K562 (cell line): Measurements from ENCODE around the gene KLHL29. TPM values are rescaled to one million over a fixed set of nuclear protein-coding genes. Genes with fewer than 3 reads are reported as not detected.

Experiments
- ATAC-seq: fragments of 200-7000 bp; cut with Tn5 transposase; 3 replicates; pipeline ENCODE4 v1.9.1; 2020; ENCODE audit warnings: moderate library complexity
- BruUV-seq: library from RNA; stranded (reverse); fragments of 400-500 nt; replicated peaks from 2 replicates; lab custom pipeline; 2021; lab: Mats Ljungman, UMichigan
- CTCF ChIA-PET: fragments of 300-600 bp; formaldehyde crosslinking; extraction: SDS; loops from one replicate; lab custom pipeline; 2021; ENCODE audit warnings: low intra/inter-chr PET ratio; lab: Yijun Ruan, JAX
- POLR2A ChIA-PET: fragments of 300-600, 350-650 bp; sonication (Branson Sonifier 250); formaldehyde crosslinking; extraction: SDS; loops from one replicate; lab custom pipeline; 2021; ENCODE audit warnings: antibody characterized with exemption, inconsistent platforms; lab: Yijun Ruan, JAX
- DNase-seq, 4 experiments: peaks; one replicate each; pipeline versions ENCODE4 v3.0.0 to v3.0.0-alpha.2; 2011 to 2018; ENCODE audit warnings: low spot score in 3 of 4, mixed read lengths in 3 of 4; ENCODE audit errors: extremely low read depth in 1 of 4
- FAIRE-seq: peaks from 2 replicates; lab custom pipeline; 2011; peaks lifted over from hg19 to GRCh38; lab: Jason Lieb, UNC
- H2AFZ ChIP-seq: 2 replicates; pipeline ENCODE4 v1.6.0; 2011; ENCODE audit warnings: low read depth, low read length, control low read depth, inconsistent platforms
- H3K27ac ChIP-seq: fragments of 200-600 bp; 3 replicates; pipeline ENCODE4 v1.8.0; 2011; ENCODE audit warnings: low read depth, mild to moderate bottlenecking, control low read depth, inconsistent platforms, low read length, moderate library complexity, mixed read lengths; ENCODE audit errors: extremely low read depth
- H3K27me3 ChIP-seq, 2 experiments: fragments of 300-600 bp in 1 of 2; 2 replicates in 1 of 2; 3 replicates in 1 of 2; pipeline versions ENCODE4 v1.6.0 to v1.8.0; 2011; ENCODE audit warnings: inconsistent platforms in 2 of 2, low read length in 2 of 2, mild to moderate bottlenecking in 1 of 2, mixed read lengths in 1 of 2, moderate library complexity in 1 of 2; ENCODE audit not compliant: control insufficient read depth in 2 of 2, insufficient read depth in 2 of 2
- H3K36me3 ChIP-seq: fragments of 300-600 bp; 3 replicates; pipeline ENCODE4 v1.8.0; 2011; ENCODE audit warnings: mild to moderate bottlenecking, low read length, inconsistent platforms; ENCODE audit not compliant: control insufficient read depth, insufficient read depth
- H3K4me1 ChIP-seq, 2 experiments: fragments of 200-600 bp in 1 of 2; replicated peaks in 1 of 2; 2 replicates in 1 of 2; 3 replicates in 1 of 2; pipeline versions ENCODE4 v1.5.1 to v1.8.0; 2011; ENCODE audit warnings: inconsistent platforms in 2 of 2, low read length in 2 of 2, mild to moderate bottlenecking in 1 of 2, mixed read lengths in 1 of 2, moderate library complexity in 1 of 2; ENCODE audit not compliant: control insufficient read depth in 2 of 2, insufficient read depth in 2 of 2
- H3K4me2 ChIP-seq: 2 replicates; pipeline ENCODE4 v1.6.1; 2011; ENCODE audit warnings: low read length, control low read depth, inconsistent platforms, mixed read lengths; ENCODE audit not compliant: insufficient read depth
- H3K4me3 ChIP-seq: fragments of 200-600 bp; sonication (generic), shearing (Covaris generic); 2 replicates; pipeline ENCODE4 v1.5.1; 2016; ENCODE audit warnings: control low read depth, inconsistent platforms
- H3K79me2 ChIP-seq: fragments of 200-600 bp; 3 replicates; pipeline ENCODE4 v1.8.0; 2011; ENCODE audit warnings: low read length, inconsistent platforms; ENCODE audit not compliant: control insufficient read depth, insufficient read depth
- H3K9ac ChIP-seq, 2 experiments: 2 replicates each; pipeline versions ENCODE4 v1.6.0 to v1.6.1; 2011; ENCODE audit warnings: low read depth in 2 of 2, low read length in 2 of 2, control low read depth in 1 of 2, inconsistent platforms in 1 of 2, mild to moderate bottlenecking in 1 of 2, mixed read lengths in 1 of 2; ENCODE audit not compliant: insufficient read depth in 1 of 2
- H3K9me1 ChIP-seq: one replicate; pipeline ENCODE4 v1.6.0; 2011; ENCODE audit warnings: inconsistent platforms, mild to moderate bottlenecking, low read length, moderate library complexity; ENCODE audit not compliant: control insufficient read depth, insufficient read depth
- H3K9me3 ChIP-seq: replicated peaks from 2 replicates; pipeline ENCODE4 v1.5.1; 2011; ENCODE audit warnings: low read depth, low read length, inconsistent platforms; ENCODE audit not compliant: control insufficient read depth, insufficient read depth
- H4K20me1 ChIP-seq: replicated peaks from 2 replicates; pipeline ENCODE4 v1.6.1; 2011; ENCODE audit warnings: low read length, inconsistent platforms, mixed read lengths; ENCODE audit not compliant: control insufficient read depth, insufficient read depth
- GABPB1 ChIP-seq: sonication (generic); formaldehyde crosslinking; IDR thresholded peaks from 2 replicates; pipeline ENCODE4 v1.8.0; 2022; ENCODE audit warnings: mild to moderate bottlenecking, missing genetic modification reagents
- MED1 ChIP-seq: sonication (generic); formaldehyde crosslinking; IDR thresholded peaks from 2 replicates; pipeline ENCODE4 v1.8.1; 2023; ENCODE audit warnings: missing genetic modification reagents, borderline replicate concordance
- MXI1 ChIP-seq: IDR thresholded peaks from 2 replicates; pipeline ENCODE4 v1.6.1; 2011; ENCODE audit warnings: low read depth, mild to moderate bottlenecking, improper control_type of control experiment, low read length
- POLR2G ChIP-seq: fragments of 200-400 bp; formaldehyde crosslinking; IDR thresholded peaks from 2 replicates; pipeline ENCODE4 v1.6.1; 2017; ENCODE audit warnings: low read depth, mild to moderate bottlenecking, antibody characterized with exemption, low read length, moderate library complexity
- RERE ChIP-seq: sonication (generic); formaldehyde crosslinking; IDR thresholded peaks from 2 replicates; pipeline ENCODE4 v1.8.0; 2023; ENCODE audit warnings: missing genetic modification reagents, mild to moderate bottlenecking, borderline replicate concordance
- STAT6 ChIP-seq: sonication (generic); formaldehyde crosslinking; IDR thresholded peaks from 2 replicates; pipeline ENCODE4 v1.8.1; 2023; ENCODE audit warnings: mild to moderate bottlenecking, missing genetic modification reagents
- ZNF232 ChIP-seq: sonication (generic); formaldehyde crosslinking; IDR thresholded peaks from 2 replicates; pipeline ENCODE4 v1.8.0; 2022; ENCODE audit warnings: mild to moderate bottlenecking, missing genetic modification reagents
- WGBS: fragments of 100-300 bp; shearing (Covaris generic); methylation state at CpG from one replicate; pipeline ENCODE4 v1.1.6; 2016; ENCODE audit warnings: low coverage, mixed read lengths; ENCODE audit not compliant: insufficient coverage; ENCODE audit errors: missing lambda C conversion rate; 5-methylcytosine and 5-hydroxymethylcytosine counted together
- in situ Hi-C: fragments of 300-500 bp; cut with MboI; formaldehyde crosslinking; loops from 4 replicates; pipeline ENCODE4 v1.15.0; 2018; ENCODE audit warnings: inconsistent platforms, mixed read lengths
- intact Hi-C: fragments of 100-400 bp; cut with micrococcal nuclease; formaldehyde crosslinking; loops from 2 replicates; pipeline ENCODE4 v1.14.2; 2022
- polyA plus RNA-seq, 8 experiments: library from polyadenylated mRNA; depleted of rRNA in 4 of 8; stranded (reverse) in 5 of 8; unstranded in 3 of 8; fragments of >200 nt; fragmentation: Nextera tagmentation in 2 of 8; fragmentation: Illumina TruSeq in 1 of 8; extraction: Ambion mirVana in 2 of 8; extraction: Trizol in 1 of 8; gene quantifications; 2 replicates each; pipeline versions ENCODE4 v1.2.1 to v1.2.3, GENCODE V29; 2011 to 2014; ENCODE audit warnings: inconsistent platforms in 1 of 8, missing spikeins in 1 of 8
- total RNA-seq, 7 experiments: library from RNA; depleted of rRNA in 6 of 7; stranded (reverse); fragments of >200 nt in 6 of 7; fragmentation: Illumina TruSeq in 2 of 7; extraction: Trizol in 2 of 7; gene quantifications; 2 replicates each; pipeline versions ENCODE4 v1.2.1 to v1.2.3, GENCODE V29; 2011 to 2021; ENCODE audit warnings: low replicate concordance in 1 of 7

The KLHL29 gene
- total and polyA plus RNA-seq, 9 of the 15 experiments (the other 6 are each of a cell fraction or from before 2014, with no cell fraction given), result 0.03 to 0.31 (median 0.08) TPM; not detected in 1

DNA sequence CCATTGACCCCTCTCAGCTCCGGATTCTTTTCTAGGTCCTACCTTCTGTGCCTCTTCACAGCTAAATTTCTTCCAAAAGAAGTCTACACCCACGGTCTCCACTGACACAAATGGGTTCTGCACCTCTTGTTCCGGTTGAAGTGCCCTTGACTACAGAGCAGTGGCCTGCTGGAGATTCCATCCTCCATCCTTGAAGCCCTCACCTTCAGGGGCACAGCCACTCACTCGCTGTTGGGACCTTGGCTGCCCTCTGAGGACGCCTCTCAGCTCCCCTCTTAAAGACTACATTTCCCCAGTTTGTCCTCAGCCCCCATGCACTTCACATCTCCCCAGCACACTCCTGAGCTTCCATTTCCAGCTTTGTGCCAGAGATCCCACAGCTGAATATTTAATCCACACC is 315.6 kb downstream of the KLHL29 start (continued):
- TF ChIP-seq RERE (CRISPR knock-in tag) (no peak), MXI1 (no peak), GABPB1 (CRISPR knock-in tag) (no peak)

GRCh38 chr2:23703037-23703582 is 318.1 kb downstream of the KLHL29 start:
- FAIRE-seq (no peak), DNase-seq (no peak), ATAC-seq (no peak)
- ChIA-PET POLR2A (interaction anchor here (0.8 to 1.9 kb wide), 3 partner anchors 13 to 363 kb away, joined by 3 to 4 read pairs (median 4); no protein-coding TSS in a partner anchor), CTCF (no interaction called here)
- BruUV-seq, result no TSS peak
- Histone ChIP-seq H3K4me2 (no peak overlapping the region), H3K36me3 (no peaks in the 10 kb centered on the region), H3K9me3 (no peaks in the 10 kb centered on the region), H4K20me1 (no peaks in the 10 kb centered on the region), H3K4me3 (no peak overlapping the region), H3K27ac (no peak overlapping the region), H2AFZ (no peak overlapping the region), H3K9ac (no peak overlapping the region), H3K9me1 (no peaks in the 10 kb centered on the region), H3K79me2 (no peaks in the 10 kb centered on the region), H3K27me3 (peaks cover 0 to 9% of the 10 kb centered on the region in 2 experiments; a peak in 2 of 5 replicates), H3K4me1 (peaks cover 8 to 12% of the 10 kb centered on the region in 2 experiments; a peak in 4 of 5 replicates)
- intact Hi-C loops, result no loop called here
- in situ Hi-C loops, result no loop called here
- WGBS, result 45% methylated on average over 6 of the region's 17 CpGs
- no peak for TF ChIP-seq ZNF232 (CRISPR knock-in tag)
- 0 out of 2 replicates have a peak, but pooled peaks have one; percentile 6 for TF ChIP-seq POLR2G
- no peak for TF ChIP-seq STAT6 (CRISPR knock-in tag)
- TF ChIP-seq MED1 (CRISPR knock-in tag), result no peak
